CD4-positive, alpha-beta T cell treated with Interleukin-2 at 100 ng/mL for 4 hours (primary cell): Measurements from ENCODE around the gene ASPSCR1.

Experiments
- DNase-seq: peaks from one replicate; pipeline ENCODE4 v3.0.0-alpha.2; 2020; ENCODE audit warnings: low spot score

ASPSCR1 gene

GRCh38 chr17:81999587-81999975 lies 22.2 kb downstream of the ASPSCR1 start:
- DNase-seq = no peak

- no peak for DNase-seq
Measured at GRCh38 chr17:81999976-82000802, 22.8 kb downstream of the ASPSCR1 start.

GRCh38 chr17:82000803-82001570 lies 23.6 kb downstream of the ASPSCR1 start:
- no peak for DNase-seq

- no peak for DNase-seq
Measured at GRCh38 chr17:82001571-82002056, 24.2 kb downstream of the ASPSCR1 start.

- no peak for DNase-seq
Measured at GRCh38 chr17:82003411-82004381, 26.3 kb downstream of the ASPSCR1 start.

GRCh38 chr17:82004517-82005455 lies 27.4 kb downstream of the ASPSCR1 start:
- DNase-seq = no peak

GRCh38 chr17:82005701-82006348 lies 28.4 kb downstream of the ASPSCR1 start:
- no peak for DNase-seq

- no peak for DNase-seq
Measured at GRCh38 chr17:82006468-82007227, 29.2 kb downstream of the ASPSCR1 start.

GRCh38 chr17:82007228-82007494 lies 29.7 kb downstream of the ASPSCR1 start:
- DNase-seq = no peak

- no peak for DNase-seq
Measured at GRCh38 chr17:82007495-82008257, 30.2 kb downstream of the ASPSCR1 start.

- no peak for DNase-seq
Measured at GRCh38 chr17:82008258-82008940, 31.0 kb downstream of the ASPSCR1 start.

GRCh38 chr17:82008941-82009405 lies 31.5 kb downstream of the ASPSCR1 start:
- no peak for DNase-seq

GRCh38 chr17:82009413-82009812 lies 32.0 kb downstream of the ASPSCR1 start:
- no peak for DNase-seq

GRCh38 chr17:82010575-82011525 lies 33.4 kb downstream of the ASPSCR1 start:
- no peak for DNase-seq

GRCh38 chr17:82011617-82012187 lies 34.3 kb downstream of the ASPSCR1 start:
- no peak for DNase-seq

GRCh38 chr17:82012261-82012639 lies 34.8 kb downstream of the ASPSCR1 start:
- no peak for DNase-seq
